CD4-positive, alpha-beta T cell treated with Interleukin-4 for 4 hours (primary cell): Measurements from ENCODE around the gene AMBRA1.
A peak's percentile ranks its signal among the peaks of the same experiment; 100 is the strongest.
"Not testable (repeated sequence)": the region's sequence is repeated elsewhere in the genome, so short reads cannot be mapped to it uniquely, and the experiment has no call there.

ENCODE experiments used
- DNase-seq: peaks from one replicate; pipeline ENCODE4 v3.0.0-alpha.2; 2020

AMBRA1 gene

DNA sequence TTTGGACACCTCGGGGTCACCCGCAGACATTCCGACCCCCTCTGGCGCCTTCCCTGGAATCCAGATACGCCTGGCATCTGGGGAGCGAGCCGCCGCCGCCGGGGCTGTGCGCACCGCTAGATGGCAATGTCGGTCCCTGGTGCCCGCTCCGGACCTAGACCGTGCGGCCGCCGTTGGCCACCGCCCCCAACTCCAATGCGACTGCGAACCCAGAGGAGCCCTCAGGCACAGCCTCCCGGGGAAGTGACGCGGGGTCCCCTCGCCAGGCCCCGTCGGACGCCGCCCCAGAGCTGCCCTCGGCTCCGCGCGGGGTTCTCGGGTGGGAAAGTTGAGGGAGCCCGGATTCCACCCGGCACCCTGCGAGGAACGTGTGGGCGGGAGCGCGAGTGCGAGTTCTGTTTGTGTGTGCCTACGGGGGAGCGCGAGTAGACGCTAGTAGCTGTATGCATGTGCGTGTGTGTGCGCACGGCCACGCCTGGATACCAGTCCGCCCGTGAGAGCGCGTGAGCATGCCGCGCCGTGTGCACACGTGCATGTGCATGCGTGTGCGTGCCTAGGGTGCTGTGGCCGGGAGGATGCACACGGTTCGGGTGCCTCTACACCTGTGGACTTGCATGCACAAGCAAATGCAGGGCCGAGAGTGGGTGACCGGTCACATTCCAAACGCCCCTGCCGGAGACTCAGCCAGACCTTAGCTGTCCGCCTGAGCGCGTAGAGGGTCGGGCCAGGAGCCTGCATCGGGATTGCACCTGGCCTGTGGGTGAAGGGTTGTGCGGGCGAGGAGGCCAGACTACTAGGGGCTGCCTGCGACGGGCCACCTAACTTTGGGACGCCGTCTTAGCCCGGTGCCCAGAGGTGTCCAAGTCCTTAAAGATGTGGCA lies 204.1 kb downstream of the AMBRA1 start:
- DNase-seq: peak; percentile 18

DNA sequence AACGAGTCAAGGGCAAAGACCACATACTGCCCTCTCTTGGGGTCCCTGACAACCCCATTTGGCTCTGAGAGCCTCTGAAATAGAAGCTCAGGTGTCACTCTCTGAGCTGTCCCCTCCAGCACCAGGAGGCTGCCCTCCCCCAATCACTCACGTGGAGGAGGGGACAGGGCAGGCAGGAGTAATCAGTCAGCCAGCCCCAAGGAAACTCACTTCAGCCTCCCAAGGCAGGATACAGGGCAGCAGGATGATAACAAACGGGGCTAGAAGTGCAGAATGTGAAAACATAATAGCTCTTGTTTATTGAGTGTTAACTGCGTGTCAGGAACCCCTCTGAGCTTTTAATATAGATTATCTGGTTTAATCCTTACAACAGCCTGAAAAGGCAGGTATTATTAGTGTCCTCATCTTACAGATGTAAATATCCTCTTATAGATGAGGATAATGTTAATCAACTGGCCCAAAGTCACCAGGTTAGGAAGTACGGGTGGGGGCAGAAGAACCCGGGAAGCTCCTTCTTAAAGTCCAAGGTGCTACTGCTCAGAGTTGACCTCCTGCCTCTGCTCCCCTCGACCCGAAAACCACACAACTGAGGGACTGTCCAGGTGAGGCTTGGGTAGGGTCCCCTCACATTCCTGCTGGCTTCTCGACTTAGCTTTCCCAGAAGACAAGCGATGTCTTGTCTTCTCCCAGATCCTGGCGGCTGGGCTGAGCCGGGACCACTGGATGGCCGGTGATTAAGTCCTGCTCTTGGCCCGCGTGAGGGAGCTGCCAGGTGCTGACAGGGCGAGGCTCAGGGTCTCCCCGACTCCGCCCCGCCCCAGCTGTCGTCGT lies 205.0 kb downstream of the AMBRA1 start:
- DNase-seq: no peak

DNA sequence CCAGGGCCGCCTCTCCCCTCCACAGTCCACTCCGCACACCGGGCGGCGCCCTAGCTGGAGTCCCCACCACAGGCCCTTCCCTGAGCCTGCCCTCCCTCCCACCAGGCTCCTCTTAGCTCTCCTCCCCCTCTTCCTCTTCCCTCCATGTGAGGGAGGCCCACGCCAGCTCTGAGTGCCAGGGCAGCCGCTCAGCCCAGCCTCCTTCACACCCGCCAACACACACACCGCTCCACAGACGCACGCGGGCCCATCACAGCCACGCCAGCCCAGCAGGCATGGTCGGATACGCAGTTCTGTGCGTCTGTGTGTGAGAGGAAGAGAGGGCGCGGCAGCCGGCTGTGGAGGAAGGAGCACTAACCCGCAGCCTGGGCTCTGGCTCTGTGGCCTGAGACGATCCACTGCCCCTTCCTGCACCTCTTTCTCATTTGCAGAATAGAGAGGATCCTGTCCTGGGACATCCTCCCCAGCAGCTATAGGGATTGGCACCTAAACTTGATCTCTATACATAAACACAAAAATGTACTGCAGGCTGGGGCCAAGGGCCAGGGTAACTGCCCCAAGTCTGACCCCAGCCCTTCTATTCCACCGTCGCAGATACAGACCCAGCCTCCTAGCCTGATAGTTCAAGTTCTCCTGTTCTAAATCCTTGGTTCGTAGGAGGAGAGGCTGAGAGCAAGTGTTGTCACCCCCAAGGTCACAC lies 205.8 kb downstream of the AMBRA1 start:
- no peak for DNase-seq

DNA sequence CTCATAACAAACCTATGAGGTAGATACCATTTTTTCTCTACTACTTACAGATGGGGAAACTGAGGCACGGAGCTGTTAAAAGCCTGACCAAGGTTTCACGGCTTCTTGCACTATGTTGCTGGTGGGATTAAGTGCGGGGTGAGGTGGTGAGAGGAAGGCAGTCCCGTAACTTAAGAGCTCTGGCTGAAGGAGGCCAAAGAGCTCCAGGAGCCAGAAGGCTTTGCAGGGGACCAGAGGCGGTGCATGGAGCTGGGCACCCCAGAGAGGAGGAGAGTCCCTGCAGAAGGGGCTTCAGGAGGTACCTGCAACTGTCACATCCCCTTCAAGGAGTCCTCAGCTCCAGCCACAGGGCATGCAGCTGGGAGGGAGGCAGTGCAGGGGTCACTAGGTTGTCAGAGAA lies 206.4 kb downstream of the AMBRA1 start:
- no peak for DNase-seq

DNA sequence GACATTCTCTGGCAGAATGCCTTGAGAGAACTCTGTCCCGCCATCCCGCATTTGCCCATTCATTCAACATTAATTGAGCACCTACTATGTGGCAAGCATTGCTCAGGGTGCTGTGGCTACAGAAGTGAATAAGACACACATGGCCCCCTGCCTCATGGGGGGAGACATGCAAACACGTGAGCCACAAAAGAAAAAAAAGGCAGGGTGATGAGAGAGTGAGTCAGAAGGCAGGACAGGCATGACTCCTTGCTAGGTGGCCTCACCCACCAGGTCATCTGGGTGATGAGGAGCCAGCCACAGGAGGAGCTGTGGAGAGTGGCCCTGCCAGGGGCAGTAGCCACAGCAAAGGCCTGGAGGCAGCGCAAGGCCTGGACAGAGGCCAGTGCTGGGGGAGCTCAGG lies 207.1 kb downstream of the AMBRA1 start:
- DNase-seq: no peak

DNA sequence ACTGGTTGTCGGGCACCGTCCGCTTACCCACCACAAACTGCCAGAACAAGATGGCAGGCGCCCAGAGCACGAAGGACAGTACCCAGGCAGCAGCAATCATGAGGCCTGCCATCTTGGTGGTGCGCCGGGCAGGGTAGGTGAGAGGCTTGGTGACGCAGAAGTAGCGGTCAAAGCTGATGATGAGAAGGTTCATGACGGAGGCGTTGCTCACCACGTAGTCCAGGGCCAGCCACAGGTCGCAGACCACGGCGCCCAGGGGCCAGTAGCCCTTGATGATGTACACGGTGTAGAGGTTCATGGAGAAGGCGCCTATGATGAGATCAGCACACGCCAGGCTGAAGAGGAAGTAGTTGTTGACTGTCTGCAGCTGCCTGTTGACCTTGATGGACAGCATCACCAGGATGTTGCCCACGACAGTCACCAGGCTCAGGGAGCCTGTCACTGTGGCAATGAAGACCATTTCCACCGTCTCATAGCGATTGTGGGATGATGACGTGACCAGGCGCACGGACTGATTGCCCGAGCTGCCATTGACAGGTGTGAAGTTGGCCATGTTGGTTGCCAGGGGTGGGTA lies 207.7 kb downstream of the AMBRA1 start:
- DNase-seq: no peak

DNA sequence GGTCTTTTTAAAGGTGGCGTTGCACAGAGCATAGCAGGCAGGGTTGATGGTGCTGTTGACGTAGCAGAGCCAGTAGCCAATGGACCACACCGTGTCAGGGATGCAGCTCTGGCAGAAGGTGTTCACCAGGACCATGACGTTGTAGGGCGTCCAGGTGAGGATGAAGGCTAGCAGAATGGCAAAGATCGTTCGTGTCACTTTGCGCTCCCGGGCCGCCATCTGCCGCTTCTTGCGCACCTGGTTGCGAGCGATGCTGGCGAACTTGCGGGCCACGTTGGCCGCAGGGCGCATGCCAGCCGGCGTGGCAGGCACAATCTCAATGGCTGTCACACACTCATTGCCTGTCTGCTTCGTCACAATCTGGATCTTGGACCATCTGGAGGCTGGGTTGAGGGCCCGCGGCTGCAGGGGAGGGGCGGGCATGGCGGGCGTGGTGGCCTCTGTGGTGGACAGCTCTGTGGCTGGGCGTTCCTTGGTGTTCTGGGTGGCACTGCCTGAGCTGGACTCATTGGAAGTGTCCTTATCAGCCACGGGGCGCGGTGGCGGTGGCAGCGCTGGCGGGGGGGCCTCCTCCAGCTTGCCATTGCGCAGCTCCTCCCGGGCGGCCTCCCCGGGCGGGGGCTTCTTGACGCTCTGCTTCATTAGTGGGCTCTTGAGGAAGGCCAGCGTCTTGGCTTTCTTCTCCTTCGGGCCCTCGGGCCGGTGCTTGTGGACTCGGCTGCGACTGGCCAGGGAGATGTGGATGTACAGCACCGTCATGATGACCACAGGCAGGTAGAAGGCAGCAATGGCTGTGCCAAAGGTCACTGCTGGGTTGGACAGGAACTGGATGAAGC lies 208.4 kb downstream of the AMBRA1 start:
- no peak for DNase-seq

DNA sequence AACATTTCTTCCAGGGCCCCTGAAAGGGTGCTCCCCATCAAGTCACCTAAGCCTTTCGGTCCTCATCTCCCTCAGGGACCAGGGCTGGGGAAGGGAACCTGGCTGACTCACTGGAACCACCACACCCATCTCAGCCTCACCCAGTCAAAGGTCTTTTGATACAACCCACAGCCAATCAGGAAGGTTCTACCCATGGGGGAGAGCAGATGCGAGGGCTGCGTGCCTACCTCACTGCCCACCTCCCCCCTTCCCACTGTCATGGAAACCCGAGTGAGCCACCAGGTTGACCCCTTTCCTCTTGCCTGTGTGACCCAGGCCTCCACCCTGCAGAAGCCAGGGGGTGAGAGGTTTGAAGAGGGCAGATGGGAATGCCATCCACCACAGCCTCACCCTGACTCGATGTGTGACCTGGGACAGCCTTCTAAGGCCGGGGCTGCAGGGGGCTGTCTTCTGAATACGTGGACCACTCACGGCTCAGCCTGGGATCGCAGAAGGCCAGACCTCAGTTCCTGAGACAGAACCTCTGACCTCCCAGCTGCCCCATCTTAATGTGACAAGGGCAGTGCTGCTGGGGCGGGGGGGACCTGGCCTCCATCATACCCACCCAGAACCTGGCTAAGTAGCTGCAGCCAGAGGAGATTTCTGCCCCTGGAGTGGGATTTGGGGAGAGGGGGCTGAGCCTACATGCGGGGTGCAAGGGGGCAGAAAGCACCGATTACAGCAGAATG lies 209.7 kb downstream of the AMBRA1 start:
- DNase-seq: no peak

DNA sequence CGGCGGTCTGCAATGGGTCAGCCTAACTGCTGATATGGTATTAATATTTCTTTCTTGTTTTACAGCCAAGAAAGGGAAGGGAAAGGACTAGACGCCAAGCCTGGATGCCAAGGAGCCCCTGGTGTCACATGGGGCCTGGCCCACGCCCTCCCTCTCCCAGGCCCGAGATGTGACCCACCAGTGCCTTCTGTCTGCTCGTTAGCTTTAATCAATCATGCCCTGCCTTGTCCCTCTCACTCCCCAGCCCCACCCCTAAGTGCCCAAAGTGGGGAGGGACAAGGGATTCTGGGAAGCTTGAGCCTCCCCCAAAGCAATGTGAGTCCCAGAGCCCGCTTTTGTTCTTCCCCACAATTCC lies 210.4 kb downstream of the AMBRA1 start:
- no peak for DNase-seq

DNA sequence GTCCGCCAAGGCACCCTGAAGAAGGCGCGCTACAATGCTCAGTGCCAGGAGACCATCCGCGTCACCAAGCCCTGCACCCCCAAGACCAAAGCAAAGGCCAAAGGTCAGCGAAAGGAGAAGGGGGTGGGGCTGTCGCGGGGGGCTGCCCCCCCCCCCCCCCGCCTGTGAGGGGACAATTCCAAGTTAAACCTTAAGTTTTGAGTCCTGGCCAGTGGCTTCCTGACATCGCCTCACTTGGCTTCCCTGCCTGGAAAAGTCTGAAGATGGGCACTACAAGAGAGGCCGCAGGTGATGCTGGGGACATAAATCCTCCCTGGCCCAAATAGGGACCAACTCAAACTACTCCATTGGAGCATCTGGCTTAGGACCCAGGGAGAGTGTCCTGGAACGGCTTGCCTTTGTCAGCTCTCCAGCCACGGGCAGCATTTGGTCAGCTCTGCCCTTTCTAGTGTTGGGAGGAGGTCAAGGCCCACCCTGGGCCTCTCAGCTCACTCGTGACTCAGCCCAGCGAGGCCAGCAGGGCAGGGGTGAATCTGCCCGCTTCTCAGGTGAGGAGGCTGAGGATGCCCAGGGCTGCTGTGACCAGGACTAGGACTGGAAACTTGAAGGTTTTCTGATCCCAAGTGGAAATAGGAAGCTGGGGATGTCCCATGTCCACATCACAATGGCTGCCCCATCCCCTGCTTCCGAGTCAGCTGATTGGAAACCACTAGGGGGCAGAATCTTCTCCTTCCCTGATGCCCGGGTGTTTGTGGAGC lies 211.0 kb downstream of the AMBRA1 start:
- no peak for DNase-seq

DNA sequence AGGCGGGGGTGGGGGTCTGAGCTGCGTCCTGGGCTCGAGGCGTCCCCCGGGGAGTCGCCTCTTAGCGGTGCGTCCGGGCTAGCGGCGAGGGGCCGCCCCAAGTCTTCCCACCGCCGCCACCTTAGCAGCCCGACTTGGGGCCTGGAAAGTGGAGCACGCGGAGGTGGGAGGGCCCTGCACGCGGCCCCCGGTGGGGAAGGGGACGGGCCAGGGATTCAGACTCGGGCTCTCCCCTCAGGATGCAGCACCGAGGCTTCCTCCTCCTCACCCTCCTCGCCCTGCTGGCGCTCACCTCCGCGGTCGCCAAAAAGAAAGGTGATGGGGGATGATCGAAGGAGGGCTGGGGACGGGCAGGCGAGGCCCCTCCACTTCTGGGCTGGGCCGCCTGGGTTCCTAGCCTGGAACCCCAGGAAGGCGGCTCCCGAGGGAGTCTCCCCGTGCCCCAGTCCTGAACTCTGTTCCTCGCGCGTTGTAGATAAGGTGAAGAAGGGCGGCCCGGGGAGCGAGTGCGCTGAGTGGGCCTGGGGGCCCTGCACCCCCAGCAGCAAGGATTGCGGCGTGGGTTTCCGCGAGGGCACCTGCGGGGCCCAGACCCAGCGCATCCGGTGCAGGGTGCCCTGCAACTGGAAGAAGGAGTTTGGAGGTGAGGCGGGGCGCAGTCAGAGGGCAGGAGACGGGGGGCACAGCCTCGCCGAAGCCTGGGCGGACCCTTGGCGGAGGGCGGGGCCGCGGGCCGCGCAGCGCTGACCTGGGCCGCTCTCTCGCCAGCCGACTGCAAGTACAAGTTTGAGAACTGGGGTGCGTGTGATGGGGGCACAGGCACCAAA lies 211.8 kb downstream of the AMBRA1 start:
- DNase-seq: no peak

DNA sequence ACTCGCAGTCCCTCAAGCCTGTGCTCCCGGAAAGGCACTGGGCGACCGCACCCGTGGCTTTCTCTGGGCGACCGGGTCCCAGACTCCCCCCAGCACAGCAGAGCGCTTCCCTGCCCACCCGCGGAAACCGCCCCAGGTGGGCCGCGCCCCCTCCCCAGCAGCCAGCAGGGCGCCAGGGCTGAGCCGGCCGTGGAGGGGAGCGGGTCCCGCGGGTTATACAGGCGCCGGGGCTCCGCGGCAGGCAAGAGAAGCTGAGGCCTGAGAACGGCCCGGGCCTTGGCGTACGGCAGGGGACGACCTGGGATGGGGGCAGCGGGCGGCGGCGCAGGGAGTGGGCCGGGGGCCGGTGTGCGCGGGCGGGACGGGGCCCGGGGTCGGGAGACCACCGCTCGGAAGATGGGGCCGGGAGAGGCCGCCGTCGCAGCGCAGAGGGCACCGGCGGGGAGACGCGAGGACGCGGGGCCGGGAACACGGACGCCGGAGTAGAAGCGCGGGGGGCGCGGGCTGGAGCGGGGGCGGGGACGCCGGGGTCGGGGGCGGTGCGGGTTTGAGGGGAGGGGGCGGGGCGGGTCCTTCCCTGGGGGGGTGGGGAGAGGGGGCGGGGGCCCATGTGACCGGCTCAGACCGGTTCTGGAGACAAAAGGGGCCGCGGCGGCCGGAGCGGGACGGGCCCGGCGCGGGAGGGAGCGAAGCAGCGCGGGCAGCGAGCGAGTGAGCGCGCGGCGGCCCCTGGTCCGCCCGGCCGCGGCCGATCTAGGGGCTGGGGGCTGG lies 212.6 kb downstream of the AMBRA1 start, which contains the start of gene MDK:
MDK (plus strand) TSS at position 622 of the 771 bp plus-strand sequence. CDS start 389 bp downstream, outside the sequence.
- no peak for DNase-seq

DNA sequence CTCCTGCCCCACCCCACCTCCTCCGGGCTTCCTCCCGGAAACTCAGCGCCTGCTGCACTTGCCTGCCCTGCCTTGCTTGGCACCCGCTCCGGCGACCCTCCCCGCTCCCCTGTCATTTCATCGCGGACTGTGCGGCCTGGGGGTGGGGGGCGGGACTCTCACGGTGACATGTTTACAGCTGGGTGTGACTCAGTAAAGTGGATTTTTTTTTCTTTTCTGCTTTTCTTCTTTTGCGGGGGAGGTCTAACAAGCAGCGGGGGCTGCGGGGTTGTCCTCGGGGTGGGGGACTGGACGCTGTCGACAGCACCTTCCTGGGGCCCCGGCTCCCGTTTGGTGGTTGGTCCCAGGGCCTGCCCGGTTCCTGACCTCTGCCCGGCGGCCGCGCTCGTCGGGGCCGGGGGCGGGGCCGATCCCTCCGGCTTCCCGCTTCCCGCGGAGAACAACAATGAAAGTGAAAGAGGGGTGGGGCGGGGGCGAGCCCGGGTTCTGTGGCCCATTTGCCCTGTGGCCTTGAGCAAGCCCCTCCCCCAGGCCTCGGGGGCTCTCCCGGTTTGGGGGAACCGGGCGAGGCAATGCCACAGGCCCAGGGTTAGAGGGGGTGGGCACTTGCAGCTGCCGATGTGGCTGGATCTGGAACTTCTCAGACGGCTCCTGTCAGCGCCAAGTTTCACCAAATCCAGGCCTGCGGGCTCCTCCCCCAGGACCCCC lies 213.3 kb downstream of the AMBRA1 start:
- peak; percentile 41 for DNase-seq

DNA sequence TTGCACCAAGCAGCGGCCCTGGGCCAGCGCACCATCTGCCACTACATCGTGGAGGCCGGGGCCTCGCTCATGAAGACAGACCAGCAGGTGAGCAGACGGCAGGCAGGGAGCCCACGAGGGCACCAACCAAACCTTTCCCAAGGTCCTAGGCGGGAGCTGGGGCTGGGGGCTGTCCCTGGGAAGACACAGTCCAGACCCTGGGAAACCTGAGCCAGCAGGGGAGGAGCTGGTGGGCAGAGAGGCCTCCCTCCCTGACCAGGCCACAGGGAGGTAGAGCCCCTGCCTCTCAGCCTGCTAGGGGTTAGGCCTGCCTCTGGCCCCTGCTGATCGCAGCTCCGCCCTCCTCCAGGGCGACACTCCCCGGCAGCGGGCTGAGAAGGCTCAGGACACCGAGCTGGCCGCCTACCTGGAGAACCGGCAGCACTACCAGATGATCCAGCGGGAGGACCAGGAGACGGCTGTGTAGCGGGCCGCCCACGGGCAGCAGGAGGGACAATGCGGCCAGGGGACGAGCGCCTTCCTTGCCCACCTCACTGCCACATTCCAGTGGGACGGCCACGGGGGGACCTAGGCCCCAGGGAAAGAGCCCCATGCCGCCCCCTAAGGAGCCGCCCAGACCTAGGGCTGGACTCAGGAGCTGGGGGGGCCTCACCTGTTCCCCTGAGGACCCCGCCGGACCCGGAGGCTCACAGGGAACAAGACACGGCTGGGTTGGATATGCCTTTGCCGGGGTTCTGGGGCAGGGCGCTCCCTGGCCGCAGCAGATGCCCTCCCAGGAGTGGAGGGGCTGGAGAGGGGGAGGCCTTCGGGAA lies 214.1 kb downstream of the AMBRA1 start:
- DNase-seq: not testable (repeated sequence)

DNA sequence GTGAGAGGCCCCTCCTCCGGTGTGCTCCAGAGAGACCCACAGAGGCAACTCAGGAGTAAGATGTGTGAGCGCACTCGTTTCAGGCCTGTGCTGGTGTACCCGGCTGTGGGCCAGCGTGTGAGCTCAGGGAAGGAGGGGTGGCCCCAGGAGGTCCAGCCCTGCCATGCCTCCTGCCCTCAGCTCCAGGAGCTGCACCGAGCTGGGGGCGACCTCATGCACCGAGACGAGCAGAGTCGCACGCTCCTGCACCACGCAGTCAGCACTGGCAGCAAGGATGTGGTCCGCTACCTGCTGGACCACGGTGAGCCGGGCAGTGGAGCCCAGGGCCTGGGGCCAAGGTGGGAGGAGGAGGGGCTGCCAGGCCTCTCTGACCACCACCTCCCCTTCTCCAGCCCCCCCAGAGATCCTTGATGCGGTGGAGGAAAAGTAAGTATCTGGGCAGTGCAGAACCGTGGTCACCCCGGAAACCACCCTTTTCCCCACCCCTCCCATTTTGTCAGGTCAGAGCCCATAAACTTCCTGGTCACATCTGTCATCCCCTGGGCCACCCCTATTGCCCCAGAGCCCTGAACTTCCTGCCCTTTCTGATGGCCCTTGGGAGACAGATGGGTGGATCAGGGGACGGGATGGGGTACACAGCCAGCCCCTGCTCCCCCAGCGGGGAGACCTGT lies 214.9 kb downstream of the AMBRA1 start:
- no peak for DNase-seq

DNA sequence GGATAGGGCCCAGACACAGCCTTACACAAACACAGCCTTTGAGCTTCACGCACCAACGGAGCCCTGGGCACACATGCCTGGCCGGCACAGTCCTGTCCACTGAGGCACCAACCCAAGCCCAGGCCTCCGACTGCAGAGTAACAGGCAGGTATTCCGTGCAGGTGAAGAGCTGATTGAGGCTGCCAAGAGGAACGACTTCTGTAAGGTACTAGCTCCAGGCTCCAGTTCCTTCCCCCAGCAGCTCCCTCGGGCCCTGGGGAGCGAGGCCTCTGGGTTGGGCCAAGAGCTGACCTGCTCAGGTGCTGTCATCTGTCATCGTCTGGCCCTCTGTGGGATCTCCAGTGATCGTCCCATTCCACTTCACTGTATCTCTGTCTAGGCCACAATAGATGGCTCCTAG lies 215.5 kb downstream of the AMBRA1 start:
- no peak for DNase-seq

DNA sequence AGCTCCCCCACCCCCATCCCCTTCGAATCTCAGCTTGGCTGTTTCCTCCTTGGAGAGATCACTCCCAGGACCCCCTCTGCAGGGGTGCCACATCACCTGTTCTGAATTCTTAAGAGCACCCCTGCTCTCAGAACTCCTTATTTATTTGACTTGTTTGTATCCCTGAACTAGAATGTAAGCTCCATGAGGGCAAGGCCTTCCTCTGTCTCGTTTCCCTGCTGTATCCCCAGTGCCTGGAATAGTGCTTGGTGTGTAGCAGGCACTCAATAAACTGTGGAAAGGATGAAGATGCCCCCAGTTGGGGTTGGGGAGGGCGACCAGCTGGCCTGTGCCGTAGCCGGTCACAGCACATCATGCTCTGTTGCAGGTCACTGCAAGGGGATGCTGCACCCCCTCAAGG lies 216.0 kb downstream of the AMBRA1 start:
- no peak for DNase-seq
